ENCODE data around the gene SLCO1A2.

- TF ChIP-seq EZH2 (IDR thresholded peaks at IDR 0.05; ENCODE audit: borderline replicate concordance, low read depth, low read length, severe bottlenecking) (no peak), CTCF (IDR thresholded peaks at IDR 0.05; ENCODE audit: extremely low read depth in 1 of 2, insufficient read depth in 1 of 2, low read depth in 1 of 2, low read length in 2 of 2) (no peak), POLR2AphosphoS5 (IDR thresholded peaks at IDR 0.05; ENCODE audit: insufficient read depth, low read depth, low read length) (no peak), JUN (IDR thresholded peaks at IDR 0.05; ENCODE audit: borderline replicate concordance, insufficient read depth, insufficient read length, low read depth) (no peak), POLR2A (IDR thresholded peaks at IDR 0.05; ENCODE audit: low read depth, low read length) (no peak), GATA2 (IDR thresholded peaks at IDR 0.05; ENCODE audit: insufficient read depth, insufficient read length, low read depth, low read length) (no peak), FOS (IDR thresholded peaks at IDR 0.05; ENCODE audit: borderline replicate concordance, insufficient read depth, low read length) (no peak), MYC (IDR thresholded peaks at IDR 0.05; ENCODE audit: low read depth, low read length) (no peak), MAX (IDR thresholded peaks at IDR 0.05; ENCODE audit: insufficient read depth, insufficient read length) (no peak)
Observed at GRCh38 chr12:21257172-21257571, 77.5 kb downstream of the SLCO1A2 start.

Measured in endothelial cell of umbilical vein (primary cell).